Subcutaneous adipose tissue (tissue), 4 donors: Measurements from ENCODE around the gene AP3S2. TPM values are rescaled to one million over a fixed set of nuclear protein-coding genes. Genes with fewer than 3 reads are reported as not detected.

ENCODE experiments used
- CTCF ChIP-seq: fragments of 450-650 bp; IDR thresholded peaks from one replicate; pipeline ENCODE4 v1.5.1; 2016; ENCODE audit warnings: low read depth, mild to moderate bottlenecking, control low read depth, antibody characterized with exemption, moderate library complexity
- total RNA-seq, 4 donors: library from RNA; depleted of rRNA; stranded (reverse); fragments of >200 nt; gene quantifications; one replicate each; pipeline ENCODE4 v1.1.0, GENCODE V29; 2016

Gene AP3S2
- total RNA-seq, 4 donors from 2014 or later: 54.4 to 86.9 (median 66.9) TPM

DNA sequence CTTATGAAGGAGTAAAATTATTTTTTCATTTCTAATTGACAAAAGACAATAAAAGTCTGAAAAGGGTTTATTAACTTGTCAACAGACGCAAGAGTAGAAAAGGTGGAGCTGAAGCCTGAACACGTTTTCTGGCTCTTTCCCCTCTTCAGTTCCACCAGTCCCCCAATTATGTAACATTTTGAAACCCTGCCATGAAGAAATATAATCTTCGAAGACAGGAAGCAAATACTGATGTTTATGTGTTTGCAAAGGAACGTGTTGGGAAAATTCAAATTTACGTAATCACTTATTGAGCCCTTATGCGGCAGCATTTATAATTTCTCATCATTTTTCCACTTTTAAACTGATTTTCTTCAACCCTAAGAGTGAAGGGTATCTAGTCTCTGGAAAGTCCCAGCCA, 767 bp downstream of the AP3S2 start:
- TF ChIP-seq CTCF: no peak

DNA sequence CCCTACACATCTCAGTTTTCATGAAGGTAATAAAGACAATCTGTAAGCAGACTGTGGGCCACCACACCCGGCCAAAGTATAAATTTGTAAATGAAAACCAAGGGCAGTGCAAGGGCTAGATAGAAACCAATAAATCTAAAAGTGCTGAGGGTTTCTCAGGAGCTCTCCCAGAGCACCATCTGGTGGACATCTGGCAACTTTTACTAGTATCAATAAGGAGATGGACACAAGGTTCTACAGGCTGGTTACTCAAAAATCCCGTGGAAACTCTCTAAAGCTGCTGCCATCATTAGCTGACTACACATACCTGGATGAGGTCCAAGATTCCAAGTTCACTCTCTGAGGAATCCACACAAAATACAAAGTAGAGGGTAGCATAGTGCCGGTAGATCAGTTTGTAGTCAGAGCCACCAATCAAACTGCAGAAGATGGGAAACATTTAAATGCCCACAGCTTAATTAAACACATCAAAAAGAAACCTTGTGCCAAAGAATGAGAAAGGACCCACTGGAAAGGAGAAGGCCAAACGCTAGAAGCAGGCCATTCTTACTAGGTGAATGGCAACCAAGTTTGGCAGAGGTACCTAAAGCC, 5.5 kb downstream of the AP3S2 start:
- TF ChIP-seq CTCF: no peak

GRCh38 chr15:89885611-89886010, 8.2 kb downstream of the AP3S2 start:
- no peak for TF ChIP-seq CTCF

DNA sequence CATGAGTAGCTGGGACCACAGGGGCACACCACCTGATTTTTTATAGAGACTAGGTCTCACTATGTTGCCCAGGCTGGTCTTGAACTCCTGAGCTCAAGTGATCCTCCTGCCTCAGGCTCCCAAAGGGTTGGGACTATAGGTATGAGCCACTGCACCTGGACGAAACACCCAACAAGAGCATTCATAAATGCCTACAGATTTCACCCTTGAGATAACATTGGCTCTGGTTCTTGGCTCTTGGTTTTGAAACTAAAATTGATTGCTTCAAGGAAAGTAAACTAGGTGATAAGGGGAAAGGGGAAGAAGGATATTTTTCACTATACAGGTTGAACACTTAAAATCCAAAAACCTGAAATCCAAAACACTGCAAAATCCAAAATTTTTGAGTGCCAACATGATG, 10.3 kb downstream of the AP3S2 start:
- TF ChIP-seq CTCF: no peak

DNA sequence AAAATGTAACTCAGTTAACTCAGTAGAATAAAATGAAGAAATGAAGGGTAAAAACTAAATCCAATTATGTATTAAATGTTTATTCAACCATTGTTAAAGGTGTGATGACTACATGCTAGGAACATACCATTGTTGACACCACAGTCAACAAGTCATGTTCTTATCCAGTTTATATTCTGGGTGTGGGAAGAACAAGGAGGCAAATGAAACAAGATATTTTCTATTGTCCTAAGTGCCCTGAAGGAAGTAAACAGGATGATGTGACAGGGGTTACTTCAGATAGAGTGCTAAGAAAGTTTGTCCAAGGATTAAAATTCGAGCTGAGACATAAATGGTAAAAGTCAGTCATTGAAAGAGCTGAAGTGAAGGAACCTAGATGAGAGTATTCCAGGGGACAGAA, 13.1 kb downstream of the AP3S2 start:
- no peak for TF ChIP-seq CTCF

GRCh38 chr15:89878323-89878722, 15.5 kb downstream of the AP3S2 start:
- TF ChIP-seq CTCF: no peak

DNA sequence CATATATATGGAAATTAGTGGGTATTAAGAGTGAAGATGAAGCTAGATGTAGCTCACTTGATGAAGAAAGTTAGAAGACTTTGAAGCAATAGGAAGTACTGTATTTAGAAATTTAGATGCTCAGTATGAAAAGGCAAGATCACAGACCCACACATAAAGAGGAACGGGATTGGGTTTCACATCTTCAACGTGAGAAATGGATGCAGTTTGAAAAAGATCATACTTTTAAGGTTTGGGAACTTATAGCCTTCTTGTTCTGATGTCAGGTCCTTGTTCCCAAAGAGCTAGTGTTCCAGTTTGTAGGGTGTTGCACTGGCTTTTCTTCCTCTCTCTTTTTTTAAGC, 16.7 kb downstream of the AP3S2 start:
- no peak for TF ChIP-seq CTCF
